SK-N-SH (cell line): ENCODE results near the gene PILRB. TPM values are rescaled to one million over a fixed set of nuclear protein-coding genes. Genes with fewer than 3 reads are reported as not detected.

Source experiments
- CTCF ChIA-PET: fragments of 300-600, 350-600 bp; formaldehyde crosslinking; extraction: SDS; loops from one replicate; lab custom pipeline; 2021; lab: Yijun Ruan, JAX
- POLR2A ChIA-PET: fragments of 350-600 bp; sonication (Branson Sonifier 250); formaldehyde crosslinking; extraction: SDS; loops from one replicate; lab custom pipeline; 2020; ENCODE audit warnings: antibody characterized with exemption, inconsistent platforms; lab: Yijun Ruan, JAX
- DNase-seq: peaks from one replicate; pipeline ENCODE4 v3.0.0; 2012
- H2AFZ ChIP-seq: fragments of 200-600 bp; sonication (generic); 2 replicates; pipeline ENCODE4 v1.8.1; 2016; ENCODE audit warnings: antibody characterized with exemption, mild to moderate bottlenecking, low read depth
- H3F3A ChIP-seq: fragments of 200-600 bp; sonication (generic); replicated peaks from 2 replicates; pipeline ENCODE3; 2016; ENCODE audit warnings: antibody characterized with exemption, mild to moderate bottlenecking; ENCODE audit not compliant: insufficient read depth
- H3K27ac ChIP-seq, 2 experiments: fragments of 200-500 bp in 1 of 2; fragments of 200-600 bp in 1 of 2; sonication (Bioruptor generic) in 1 of 2; sonication (generic), shearing (Covaris generic) in 1 of 2; 2 replicates each; pipeline versions ENCODE4 v1.5.1 to v1.6.1; 2014 to 2016; ENCODE audit warnings: low read depth in 2 of 2, inconsistent platforms in 1 of 2, low read length in 1 of 2, mild to moderate bottlenecking in 1 of 2, mixed read lengths in 1 of 2
- H3K27me3 ChIP-seq: fragments of 200-600 bp; sonication (generic), shearing (Covaris generic); 2 replicates; pipeline ENCODE4 v1.6.1; 2016; ENCODE audit warnings: mixed run types; ENCODE audit not compliant: insufficient read depth
- H3K36me3 ChIP-seq, 2 experiments: fragments of 200-500 bp in 1 of 2; fragments of 200-600 bp in 1 of 2; sonication (Bioruptor generic) in 1 of 2; sonication (generic) in 1 of 2; replicated peaks in 1 of 2; 2 replicates each; pipeline versions ENCODE3 to v1.5.1; 2014 to 2016; ENCODE audit warnings: low read length in 1 of 2, mild to moderate bottlenecking in 1 of 2; ENCODE audit not compliant: insufficient read depth in 2 of 2, control insufficient read depth in 1 of 2
- H3K4me1 ChIP-seq, 2 experiments: fragments of 200-500 bp in 1 of 2; fragments of 200-600 bp in 1 of 2; sonication (Bioruptor generic) in 1 of 2; sonication (generic), shearing (Covaris generic) in 1 of 2; 2 replicates each; pipeline versions ENCODE4 v1.5.1 to v1.6.1; 2014 to 2016; ENCODE audit warnings: low read depth in 1 of 2, low read length in 1 of 2, mixed run types in 1 of 2; ENCODE audit not compliant: insufficient read depth in 2 of 2, control insufficient read depth in 1 of 2
- H3K4me2 ChIP-seq: fragments of 200-600 bp; sonication (generic), shearing (Covaris generic); 2 replicates; pipeline ENCODE4 v1.6.1; 2017; ENCODE audit warnings: mixed run types
- H3K4me3 ChIP-seq, 2 experiments: fragments of 200-500 bp in 1 of 2; fragments of 200-600 bp in 1 of 2; sonication (Bioruptor generic) in 1 of 2; sonication (generic), shearing (Covaris generic) in 1 of 2; 2 replicates each; pipeline versions ENCODE4 v1.5.1 to v1.8.1; 2014 to 2016; ENCODE audit warnings: low read depth in 2 of 2, inconsistent platforms in 1 of 2, low read length in 1 of 2, mild to moderate bottlenecking in 1 of 2, mixed read lengths in 1 of 2, moderate library complexity in 1 of 2
- H3K79me2 ChIP-seq: fragments of 200-600 bp; sonication (generic); 2 replicates; pipeline ENCODE4 v1.8.1; 2017; ENCODE audit warnings: mild to moderate bottlenecking; ENCODE audit not compliant: insufficient read depth
- H3K9ac ChIP-seq: fragments of 200-600 bp; sonication (generic); 2 replicates; pipeline ENCODE4 v1.6.1; 2017; ENCODE audit warnings: mixed run types
- H3K9me2 ChIP-seq: fragments of 200-600 bp; sonication (generic); 2 replicates; pipeline ENCODE4 v1.6.1; 2017; ENCODE audit warnings: mixed run types
- H3K9me3 ChIP-seq: fragments of 200-600 bp; sonication (generic); 2 replicates; pipeline ENCODE4 v1.6.1; 2017; ENCODE audit warnings: mixed run types, mild to moderate bottlenecking, moderate library complexity
- H4K20me1 ChIP-seq: fragments of 200-600 bp; sonication (generic); 2 replicates; pipeline ENCODE4 v1.6.1; 2017; ENCODE audit warnings: mild to moderate bottlenecking, mixed run types; ENCODE audit not compliant: insufficient read depth
- CTCF ChIP-seq: fragments of 200-600 bp; sonication (generic); IDR thresholded peaks from 2 replicates; pipeline ENCODE4 v1.6.1; 2017; ENCODE audit warnings: antibody characterized with exemption, mild to moderate bottlenecking, moderate library complexity
- EP300 ChIP-seq, 2 experiments: IDR thresholded peaks; 2 replicates each; pipeline versions ENCODE4 v1.4.0 to v1.6.1; 2012; ENCODE audit warnings: borderline replicate concordance in 1 of 2, low read depth in 1 of 2, low read length in 1 of 2
- FOXM1 ChIP-seq: IDR thresholded peaks from 2 replicates; pipeline ENCODE4 v1.4.0; 2012; ENCODE audit warnings: low read depth, mild to moderate bottlenecking
- MAX ChIP-seq: IDR thresholded peaks from 2 replicates; pipeline ENCODE4 v1.4.0; 2012; ENCODE audit warnings: low read depth
- MXI1 ChIP-seq: IDR thresholded peaks from 2 replicates; pipeline ENCODE4 v1.6.1; 2012; ENCODE audit warnings: mild to moderate bottlenecking, low read depth, low read length, improper control_type of control experiment
- RAD21 ChIP-seq: IDR thresholded peaks from 2 replicates; pipeline ENCODE4 v1.6.1; 2012; ENCODE audit warnings: mild to moderate bottlenecking, low read length
- RCOR1 ChIP-seq: fragments of 150-350 bp; IDR thresholded peaks from 2 replicates; pipeline ENCODE4 v1.6.1; 2017; ENCODE audit warnings: antibody characterized with exemption, low read length
- RFX5 ChIP-seq: IDR thresholded peaks from 2 replicates; pipeline ENCODE4 v1.6.1; 2012; ENCODE audit warnings: mild to moderate bottlenecking, improper control_type of control experiment, low read length
- USF2 ChIP-seq: fragments of 150-350 bp; IDR thresholded peaks from 2 replicates; pipeline ENCODE4 v1.6.1; 2017; ENCODE audit warnings: antibody characterized with exemption, low read length, low read depth, borderline replicate concordance
- ZBTB33 ChIP-seq: IDR thresholded peaks from 2 replicates; pipeline ENCODE4 v1.4.0; 2012; ENCODE audit warnings: low read depth, borderline replicate concordance
- WGBS: methylation state at CpG from one replicate; pipeline ENCODE4 v1.1.6; 2017; ENCODE audit warnings: low lambda C conversion rate; 5-methylcytosine and 5-hydroxymethylcytosine counted together
- polyA plus RNA-seq, 3 experiments: library from polyadenylated mRNA; depleted of rRNA; stranded (reverse); fragments of >200 nt; gene quantifications; 2 replicates each; pipeline ENCODE4 v1.2.3, GENCODE V29; 2012

Gene PILRB
- polyA plus RNA-seq, 1 of the 3 experiments (the other 2 are of a cell fraction), result 55.4 TPM

GRCh38 chr7:100370303-100370702 is 12.4 kb downstream of the PILRB start:
- DNase-seq, result no peak
- WGBS, result 72% methylated on average over 4 of the region's 4 CpGs
- Histone ChIP-seq H3K9me2 (no peaks in the 10 kb centered on the region), H3K79me2 (no peaks in the 10 kb centered on the region), H4K20me1 (no peaks in the 10 kb centered on the region), H3K4me2 (no peak overlapping the region), H3K4me3 (no peak overlapping the region)
- TF ChIP-seq RAD21, result no peak
- TF ChIP-seq EP300 (IDR thresholded peaks at IDR 0.05; ENCODE audit: borderline replicate concordance in 1 of 2, low read depth in 1 of 2, low read length in 1 of 2), result no peak
- TF ChIP-seq FOXM1, result no peak
- no peak for TF ChIP-seq CTCF
- no peak for TF ChIP-seq MXI1
- TF ChIP-seq, all 33 proteins: peak for 0
- H3F3A ChIP-seq, result peaks cover 3% of the 10 kb centered on the region
- H3K36me3 ChIP-seq, result peaks cover 0 to 6% of the 10 kb centered on the region in 2 experiments
- H2AFZ ChIP-seq, result no peak overlapping the region
- H3K27ac ChIP-seq, result no peak overlapping the region
- no peaks in the 10 kb centered on the region for H3K27me3 ChIP-seq
- no peak overlapping the region for H3K9ac ChIP-seq
- CTCF ChIA-PET, result interaction anchor here (4.8 kb wide), 1 partner anchor 37 kb away, joined by 24 read pairs; no protein-coding TSS in a partner anchor
- POLR2A ChIA-PET, result interaction anchor here (1.3 kb wide), 1 partner anchor 11 kb away, joined by 5 read pairs; no protein-coding TSS in a partner anchor
- no peaks in the 10 kb centered on the region for H3K9me3 ChIP-seq
- peaks cover 5 to 7% of the 10 kb centered on the region in 2 experiments; a peak in 1 of 4 replicates for H3K4me1 ChIP-seq

- Histone ChIP-seq H3K9me3 (no peaks in the 10 kb centered on the region), H3K4me1 (peaks cover 5 to 7% of the 10 kb centered on the region in 2 experiments; a peak in 1 of 4 replicates), H2AFZ (no peak overlapping the region), H3F3A (peaks cover under 1% of the 10 kb centered on the region), H4K20me1 (no peaks in the 10 kb centered on the region), H3K4me3 (no peak overlapping the region), H3K27me3 (no peaks in the 10 kb centered on the region), H3K36me3 (peaks cover 0 to 3% of the 10 kb centered on the region in 2 experiments), H3K4me2 (no peak overlapping the region), H3K79me2 (no peaks in the 10 kb centered on the region), H3K9me2 (no peaks in the 10 kb centered on the region), H3K27ac (no peak overlapping the region), H3K9ac (no peak overlapping the region)
- TF ChIP-seq RFX5 (no peak), USF2 (no peak), MAX (no peak), ZBTB33 (no peak), FOXM1 (no peak), MXI1 (no peak), EP300 (IDR thresholded peaks at IDR 0.05; ENCODE audit: borderline replicate concordance in 1 of 2, low read depth in 1 of 2, low read length in 1 of 2) (no peak), RCOR1 (no peak)
- WGBS, result 91% methylated on average over 6 of the region's 6 CpGs
- ChIA-PET POLR2A (no interaction called here), CTCF (interaction anchor here (4.8 kb wide), 1 partner anchor 37 kb away, joined by 24 read pairs; no protein-coding TSS in a partner anchor)
- DNase-seq, result no peak
Measured at GRCh38 chr7:100370746-100371145, 12.8 kb downstream of the PILRB start.
